ENCODE data around the gene PTPRT. TPM values are rescaled to one million over a fixed set of nuclear protein-coding genes. Genes with fewer than 3 reads are reported as not detected.
A peak's percentile ranks its signal among the peaks of the same experiment; 100 is the strongest.

Gene PTPRT
- total RNA-seq, 4 donors from 2014 or later: 0.63 to 2.2 (median 1.8) TPM

DNA sequence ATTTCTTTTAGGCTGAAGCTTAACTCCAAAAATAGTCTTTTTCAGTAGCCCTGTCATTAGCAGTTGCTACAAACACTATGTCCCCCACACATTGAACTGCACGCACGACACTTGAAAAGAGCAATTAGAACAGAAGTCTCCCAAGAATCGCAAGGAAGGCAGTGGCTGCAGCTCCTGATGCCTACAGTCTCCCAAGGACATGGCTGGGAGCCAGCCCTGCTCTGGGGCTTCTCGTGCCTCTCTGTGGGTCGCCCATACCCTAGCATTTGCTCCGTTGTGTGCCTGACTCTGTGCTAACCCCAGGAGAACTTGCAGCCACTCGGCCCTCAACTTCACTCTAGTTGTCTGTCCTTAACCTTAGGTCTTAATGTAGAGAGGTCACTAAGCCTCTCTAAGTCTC lies 454.2 kb downstream of the PTPRT start:
- no peak for TF ChIP-seq CTCF (IDR thresholded peaks at IDR 0.05)
- DNase-seq (ENCODE audit: low spot score) (no peak), ATAC-seq (ENCODE audit: low FRiP score) (no peak)

DNA sequence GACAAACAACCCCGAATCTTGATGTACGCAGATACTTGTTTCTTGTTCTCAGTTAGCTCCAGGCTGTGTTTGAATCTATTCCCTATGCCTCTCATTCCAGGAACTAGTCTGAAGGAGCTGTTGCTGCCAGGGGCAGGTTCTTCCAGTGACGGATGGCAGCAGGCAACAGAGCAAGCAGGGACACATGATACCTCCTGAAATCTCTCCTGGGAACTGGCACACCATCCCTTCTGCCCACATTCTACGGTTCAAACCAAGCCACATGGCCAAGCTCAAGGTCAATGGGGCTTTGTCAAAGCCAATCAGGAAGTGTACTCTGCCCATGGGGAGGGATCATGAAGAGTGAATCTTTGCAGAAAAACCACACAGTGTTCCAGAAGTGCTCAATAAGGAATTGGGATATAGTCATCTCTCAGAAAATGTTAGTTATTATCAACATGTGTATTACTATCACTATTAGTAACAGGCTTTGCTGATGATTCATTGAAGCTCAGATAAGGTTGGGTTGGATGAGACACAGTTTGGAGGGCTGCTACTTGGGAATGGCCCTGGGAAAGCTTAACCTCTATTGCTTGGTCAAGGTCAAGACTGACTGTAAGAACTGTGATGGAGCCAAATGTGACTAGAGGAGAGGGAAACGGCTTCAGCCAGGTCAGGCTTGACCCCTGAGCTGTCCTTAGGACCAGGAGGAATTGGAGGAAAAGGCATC lies 454.9 kb downstream of the PTPRT start:
- ATAC-seq (ENCODE audit: low FRiP score) (peak; percentile 65), DNase-seq (ENCODE audit: low spot score) (no peak)
- no peak for TF ChIP-seq CTCF (IDR thresholded peaks at IDR 0.05)

DNA sequence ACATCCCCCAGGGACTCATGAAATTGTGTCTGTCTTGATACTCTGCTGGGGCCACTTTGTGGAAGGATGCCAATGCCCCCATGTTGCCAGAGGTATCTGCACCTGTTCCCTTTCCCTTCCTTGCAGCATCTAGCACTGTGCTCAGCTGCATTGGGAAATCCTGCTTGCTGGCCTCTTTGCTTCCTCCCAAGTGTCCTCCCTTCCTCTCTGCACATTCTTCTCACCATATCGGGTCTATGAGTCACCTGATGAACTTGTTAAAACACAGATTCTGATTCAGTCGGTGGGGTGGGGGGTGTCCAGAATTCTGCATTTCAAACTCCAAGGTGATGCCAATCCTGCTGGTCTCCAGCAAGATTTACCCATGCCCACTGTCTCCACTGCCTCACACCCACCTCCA lies 467.8 kb downstream of the PTPRT start:
- no peak for ATAC-seq (ENCODE audit: low FRiP score)
- DNase-seq (ENCODE audit: low spot score): no peak
- no peak for TF ChIP-seq CTCF (IDR thresholded peaks at IDR 0.05)

DNA sequence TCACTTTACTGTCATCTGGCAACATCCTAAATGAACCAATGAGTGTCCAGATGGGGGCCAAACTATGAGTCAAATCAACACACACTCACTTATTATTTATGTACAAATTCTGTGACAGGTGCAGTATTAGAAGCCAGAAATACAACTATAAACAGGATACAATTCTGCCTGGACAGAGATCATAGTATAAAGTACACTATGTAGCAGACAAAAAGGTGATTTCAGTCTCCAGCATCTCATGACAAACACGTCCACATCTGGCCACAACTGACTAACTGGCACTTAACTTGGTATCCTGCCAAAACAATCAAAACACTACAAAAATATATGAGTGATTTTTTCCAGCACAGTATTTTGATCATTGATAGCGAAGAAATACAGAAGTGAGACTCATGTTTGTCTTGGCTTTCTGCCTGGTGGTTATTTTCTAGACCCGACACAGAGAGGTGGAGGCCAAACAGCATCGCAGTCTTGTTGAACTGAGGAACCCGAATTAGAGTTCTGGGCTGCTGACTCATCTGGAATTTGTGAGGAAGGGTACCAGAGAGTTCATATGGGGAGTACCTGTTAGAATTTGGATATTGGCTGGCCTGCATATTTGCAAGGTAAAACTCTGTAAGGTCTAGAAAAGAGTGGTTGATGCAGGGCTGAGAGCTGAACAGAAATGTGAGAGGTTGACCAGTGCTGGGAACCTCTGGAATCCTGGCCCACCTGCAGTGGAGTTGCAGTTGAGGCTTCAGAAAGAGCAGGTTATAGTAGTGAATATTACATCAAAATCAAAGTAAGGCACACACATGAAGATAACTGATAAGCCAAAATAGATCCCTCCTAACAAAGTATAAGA lies 475.2 kb downstream of the PTPRT start:
- no peak for ATAC-seq (ENCODE audit: low FRiP score)
- no peak for DNase-seq (ENCODE audit: low spot score)
- no peak for TF ChIP-seq CTCF (IDR thresholded peaks at IDR 0.05)

GRCh38 chr20:42708266-42708665 lies 481.4 kb downstream of the PTPRT start:
- DNase-seq (ENCODE audit: low spot score): no peak
- ATAC-seq (ENCODE audit: low FRiP score): no peak
- no peak for TF ChIP-seq CTCF (IDR thresholded peaks at IDR 0.05)

DNA sequence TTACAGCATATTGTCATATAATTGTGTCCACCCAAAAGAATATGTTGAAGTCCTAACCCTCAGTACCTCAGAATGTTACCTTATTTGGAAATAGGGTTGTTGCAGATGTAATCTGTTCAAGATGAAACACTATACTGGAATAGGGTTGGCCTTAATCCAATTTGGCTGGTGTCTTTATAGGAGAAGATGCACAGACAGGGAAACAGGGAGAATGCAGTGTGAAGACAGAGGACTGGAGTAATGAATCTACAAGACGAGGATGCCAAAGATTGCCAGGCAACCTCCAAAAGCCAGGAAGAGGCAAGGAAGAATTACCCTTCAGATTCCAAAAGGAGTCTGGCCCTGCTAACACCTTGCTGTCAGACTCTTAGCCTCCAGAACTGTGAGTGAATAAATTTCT lies 482.9 kb downstream of the PTPRT start:
- no peak for TF ChIP-seq CTCF (IDR thresholded peaks at IDR 0.05)
- ATAC-seq (ENCODE audit: low FRiP score): no peak
- no peak for DNase-seq (ENCODE audit: low spot score)
